ENCODE data around the gene RNU6-9. TPM values are rescaled to one million over a fixed set of nuclear protein-coding genes. Genes with fewer than 3 reads are reported as not detected.

RNU6-9 gene
- total and polyA plus RNA-seq, 8 donors, result not detected

DNA sequence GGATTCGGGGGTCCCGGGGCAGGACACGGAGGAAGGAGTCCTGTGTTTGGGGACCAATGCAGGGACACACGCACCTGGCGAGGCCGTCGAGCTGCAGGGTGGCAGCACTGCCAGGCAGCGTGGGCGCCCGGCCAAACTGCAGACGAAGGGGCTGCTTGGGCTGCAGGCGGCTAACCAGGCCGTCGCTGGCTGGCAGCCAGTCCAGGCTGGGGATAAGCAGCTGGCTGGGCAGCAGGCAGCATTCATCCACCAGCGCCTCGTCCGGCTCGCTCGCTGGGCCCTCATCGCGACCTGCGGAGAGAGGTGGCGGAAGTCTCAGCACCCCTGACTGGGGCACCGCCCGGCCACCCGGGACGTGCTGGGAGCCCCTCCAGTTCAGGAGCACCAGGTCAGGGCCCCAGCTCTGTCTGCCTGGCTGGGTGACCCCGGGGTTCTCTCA lies 22.3 kb upstream of the RNU6-9 start:
- intact Hi-C loops (cut with DNase I), result no loop called here
- 80 to 84% methylated on average over 22 to 28 of the region's 28 CpGs for WGBS, 2 donors
- peak in 4 of 6 donors; percentile 43 to 89 (median 65) for DNase-seq
- FAIRE-seq, result no peak
- no peaks in the 10 kb centered on the region for H3K27me3 ChIP-seq
- TF ChIP-seq, protein P1, sequence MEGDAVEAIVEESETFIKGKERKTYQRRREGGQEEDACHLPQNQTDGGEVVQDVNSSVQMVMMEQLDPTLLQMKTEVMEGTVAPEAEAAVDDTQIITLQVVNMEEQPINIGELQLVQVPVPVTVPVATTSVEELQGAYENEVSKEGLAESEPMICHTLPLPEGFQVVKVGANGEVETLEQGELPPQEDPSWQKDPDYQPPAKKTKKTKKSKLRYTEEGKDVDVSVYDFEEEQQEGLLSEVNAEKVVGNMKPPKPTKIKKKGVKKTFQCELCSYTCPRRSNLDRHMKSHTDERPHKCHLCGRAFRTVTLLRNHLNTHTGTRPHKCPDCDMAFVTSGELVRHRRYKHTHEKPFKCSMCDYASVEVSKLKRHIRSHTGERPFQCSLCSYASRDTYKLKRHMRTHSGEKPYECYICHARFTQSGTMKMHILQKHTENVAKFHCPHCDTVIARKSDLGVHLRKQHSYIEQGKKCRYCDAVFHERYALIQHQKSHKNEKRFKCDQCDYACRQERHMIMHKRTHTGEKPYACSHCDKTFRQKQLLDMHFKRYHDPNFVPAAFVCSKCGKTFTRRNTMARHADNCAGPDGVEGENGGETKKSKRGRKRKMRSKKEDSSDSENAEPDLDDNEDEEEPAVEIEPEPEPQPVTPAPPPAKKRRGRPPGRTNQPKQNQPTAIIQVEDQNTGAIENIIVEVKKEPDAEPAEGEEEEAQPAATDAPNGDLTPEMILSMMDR (IDR thresholded peaks at IDR 0.05), result no peak
- H3K9me3 ChIP-seq, result no peaks in the 10 kb centered on the region
- peaks cover 0 to 26% (median 4%) of the 10 kb centered on the region in 3 donors for H3K36me3 ChIP-seq
- H3K4me1 ChIP-seq, result no peaks in the 10 kb centered on the region
- no peak overlapping the region for H3K27ac ChIP-seq
- peak in 1 of 4 donors; percentile 29 for ATAC-seq
- no peak overlapping the region for H3K4me3 ChIP-seq

GRCh38 chr19:871446-872265 lies 21.6 kb upstream of the RNU6-9 start:
- H3K9me3 ChIP-seq, result no peaks in the 10 kb centered on the region
- intact Hi-C loops (cut with DNase I), result no loop called here
- 94 to 97% methylated on average over 20 to 21 of the region's 33 CpGs for WGBS, 2 donors
- H3K27ac ChIP-seq, result no peak overlapping the region
- no peak for ATAC-seq
- peak in 2 of 6 donors; percentile 60 to 77 for DNase-seq
- no peaks in the 10 kb centered on the region for H3K4me1 ChIP-seq
- H3K27me3 ChIP-seq, result no peaks in the 10 kb centered on the region
- FAIRE-seq, result no peak
- peaks cover 0 to 27% (median 4%) of the 10 kb centered on the region in 3 donors for H3K36me3 ChIP-seq
- H3K4me3 ChIP-seq, result no peak overlapping the region
- TF ChIP-seq, protein P1 (IDR thresholded peaks at IDR 0.05), result no peak

- Histone ChIP-seq H3K4me1 (no peaks in the 10 kb centered on the region), H3K36me3 (peaks cover 0 to 33% (median 4%) of the 10 kb centered on the region in 3 donors), H3K4me3 (no peak overlapping the region), H3K9me3 (no peaks in the 10 kb centered on the region), H3K27me3 (no peaks in the 10 kb centered on the region), H3K27ac (no peak overlapping the region)
- TF ChIP-seq, protein P1 (IDR thresholded peaks at IDR 0.05), result no peak
- 84 to 90% methylated on average over 27 of the region's 27 CpGs for WGBS, 2 donors
- intact Hi-C loops (cut with DNase I), result no loop called here
- no peak for FAIRE-seq
- peak in 2 of 6 donors; percentile 58 to 83 for DNase-seq
- ATAC-seq, result peak in 1 of 4 donors; percentile 43
Measured at GRCh38 chr19:872266-872951, 20.9 kb upstream of the RNU6-9 start.

- no peak for FAIRE-seq
- 81 to 100% methylated on average over 4 to 13 of the region's 13 CpGs for WGBS, 2 donors
- Histone ChIP-seq H3K9me3 (no peaks in the 10 kb centered on the region), H3K27ac (no peak overlapping the region), H3K4me1 (no peaks in the 10 kb centered on the region), H3K27me3 (no peaks in the 10 kb centered on the region), H3K4me3 (no peak overlapping the region), H3K36me3 (peaks cover 0 to 29% (median 4%) of the 10 kb centered on the region in 3 donors)
- ATAC-seq, result no peak
- intact Hi-C loops (cut with DNase I), result no loop called here
- TF ChIP-seq, protein P1 (IDR thresholded peaks at IDR 0.05), result no peak
- no peak for DNase-seq
Measured at GRCh38 chr19:873084-873483, 20.2 kb upstream of the RNU6-9 start.

All from pancreas (tissue), 10 donors.